Neutrophil (primary cell): Measurements from ENCODE around the gene ELOB.

Experiments
- H3K27ac ChIP-seq: fragments of 200-600 bp; sonication (generic); 2 replicates; pipeline ENCODE4 v1.5.1; 2016; ENCODE audit warnings: mild to moderate bottlenecking, moderate library complexity
- H3K27me3 ChIP-seq: fragments of 200-600 bp; sonication (generic); 2 replicates; pipeline ENCODE4 v1.6.0; 2016; ENCODE audit warnings: mild to moderate bottlenecking
- H3K36me3 ChIP-seq: fragments of 200-600 bp; sonication (generic); 2 replicates; pipeline ENCODE4 v1.5.1; 2017
- H3K4me1 ChIP-seq, 2 experiments: fragments of 200-600 bp in 1 of 2; sonication (generic) in 1 of 2; 1 replicate in 1 of 2; 2 replicates in 1 of 2; pipeline versions ENCODE4 v1.5.1 to v1.6.1; 2013 to 2016; ENCODE audit warnings: low read depth in 1 of 2, low read length in 1 of 2, mild to moderate bottlenecking in 1 of 2, moderate library complexity in 1 of 2; ENCODE audit not compliant: control insufficient read depth in 1 of 2, insufficient read depth in 1 of 2
- H3K4me3 ChIP-seq, 2 experiments: fragments of 200-600 bp in 1 of 2; sonication (generic) in 1 of 2; 1 replicate in 1 of 2; 2 replicates in 1 of 2; pipeline ENCODE4 v1.5.1; 2013 to 2016; ENCODE audit warnings: low read depth in 1 of 2, low read length in 1 of 2, mild to moderate bottlenecking in 1 of 2, moderate library complexity in 1 of 2
- H3K9me3 ChIP-seq: fragments of 200-600 bp; sonication (generic); 2 replicates; pipeline ENCODE4 v1.5.1; 2016
- TF ChIP-seq, protein P1 (sequence below): fragments of 200-600 bp; sonication (generic); IDR thresholded peaks from 2 replicates; pipeline ENCODE4 v1.5.1; 2016; ENCODE audit warnings: antibody characterized with exemption

The ELOB gene

GRCh38 chr16:2822158-2822495 lies 45.0 kb upstream of the ELOB start:
- H3K4me3 ChIP-seq = no peak overlapping the region
- no peaks in the 10 kb centered on the region for H3K9me3 ChIP-seq
- TF ChIP-seq, protein P1, sequence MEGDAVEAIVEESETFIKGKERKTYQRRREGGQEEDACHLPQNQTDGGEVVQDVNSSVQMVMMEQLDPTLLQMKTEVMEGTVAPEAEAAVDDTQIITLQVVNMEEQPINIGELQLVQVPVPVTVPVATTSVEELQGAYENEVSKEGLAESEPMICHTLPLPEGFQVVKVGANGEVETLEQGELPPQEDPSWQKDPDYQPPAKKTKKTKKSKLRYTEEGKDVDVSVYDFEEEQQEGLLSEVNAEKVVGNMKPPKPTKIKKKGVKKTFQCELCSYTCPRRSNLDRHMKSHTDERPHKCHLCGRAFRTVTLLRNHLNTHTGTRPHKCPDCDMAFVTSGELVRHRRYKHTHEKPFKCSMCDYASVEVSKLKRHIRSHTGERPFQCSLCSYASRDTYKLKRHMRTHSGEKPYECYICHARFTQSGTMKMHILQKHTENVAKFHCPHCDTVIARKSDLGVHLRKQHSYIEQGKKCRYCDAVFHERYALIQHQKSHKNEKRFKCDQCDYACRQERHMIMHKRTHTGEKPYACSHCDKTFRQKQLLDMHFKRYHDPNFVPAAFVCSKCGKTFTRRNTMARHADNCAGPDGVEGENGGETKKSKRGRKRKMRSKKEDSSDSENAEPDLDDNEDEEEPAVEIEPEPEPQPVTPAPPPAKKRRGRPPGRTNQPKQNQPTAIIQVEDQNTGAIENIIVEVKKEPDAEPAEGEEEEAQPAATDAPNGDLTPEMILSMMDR = no peak
- H3K36me3 ChIP-seq = no peaks in the 10 kb centered on the region
- no peak overlapping the region for H3K27ac ChIP-seq
- no peaks in the 10 kb centered on the region for H3K4me1 ChIP-seq
- no peaks in the 10 kb centered on the region for H3K27me3 ChIP-seq

DNA sequence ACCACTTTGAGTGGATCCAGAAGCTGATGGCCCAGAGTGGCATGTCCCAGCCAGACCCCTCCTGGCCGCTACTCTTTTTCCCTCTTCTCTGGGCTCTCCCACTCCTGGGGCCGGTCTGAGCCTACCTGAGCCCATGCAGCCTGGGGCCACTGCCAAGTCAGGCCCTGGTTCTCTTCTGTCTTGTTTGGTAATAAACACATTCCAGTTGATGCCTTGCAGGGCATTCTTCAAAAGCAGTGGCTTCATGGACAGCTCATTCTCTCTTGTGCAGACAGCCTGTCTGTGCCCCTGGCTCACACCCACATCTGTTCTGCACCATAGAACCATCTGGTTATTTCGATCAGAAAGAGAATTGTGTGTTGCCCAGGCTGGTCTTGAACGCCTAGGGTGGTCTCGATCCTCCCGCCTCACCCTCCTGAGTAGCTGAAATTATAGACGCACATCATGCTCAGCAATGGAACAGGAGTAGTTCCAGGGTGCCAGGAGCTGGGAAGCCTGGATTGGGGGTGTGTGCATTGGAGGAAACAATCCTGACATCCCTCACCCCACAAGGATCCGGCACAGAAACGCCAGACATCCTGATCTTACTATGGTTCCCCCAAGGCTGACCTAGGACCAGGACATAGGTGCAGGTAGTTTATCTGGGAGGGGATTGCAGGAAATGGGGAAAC lies 44.5 kb upstream of the ELOB start:
- H3K4me3 ChIP-seq = no peak overlapping the region
- H3K4me1 ChIP-seq = no peaks in the 10 kb centered on the region
- no peaks in the 10 kb centered on the region for H3K36me3 ChIP-seq
- TF ChIP-seq, protein P1 = no peak
- no peak overlapping the region for H3K27ac ChIP-seq
- no peaks in the 10 kb centered on the region for H3K27me3 ChIP-seq
- no peaks in the 10 kb centered on the region for H3K9me3 ChIP-seq

- TF ChIP-seq, protein P1 = no peak
- Histone ChIP-seq H3K4me3 (no peak overlapping the region), H3K4me1 (no peaks in the 10 kb centered on the region), H3K9me3 (no peaks in the 10 kb centered on the region), H3K27ac (no peak overlapping the region), H3K36me3 (no peaks in the 10 kb centered on the region), H3K27me3 (no peaks in the 10 kb centered on the region)
Measured at GRCh38 chr16:2820836-2821486, 43.9 kb upstream of the ELOB start.

DNA sequence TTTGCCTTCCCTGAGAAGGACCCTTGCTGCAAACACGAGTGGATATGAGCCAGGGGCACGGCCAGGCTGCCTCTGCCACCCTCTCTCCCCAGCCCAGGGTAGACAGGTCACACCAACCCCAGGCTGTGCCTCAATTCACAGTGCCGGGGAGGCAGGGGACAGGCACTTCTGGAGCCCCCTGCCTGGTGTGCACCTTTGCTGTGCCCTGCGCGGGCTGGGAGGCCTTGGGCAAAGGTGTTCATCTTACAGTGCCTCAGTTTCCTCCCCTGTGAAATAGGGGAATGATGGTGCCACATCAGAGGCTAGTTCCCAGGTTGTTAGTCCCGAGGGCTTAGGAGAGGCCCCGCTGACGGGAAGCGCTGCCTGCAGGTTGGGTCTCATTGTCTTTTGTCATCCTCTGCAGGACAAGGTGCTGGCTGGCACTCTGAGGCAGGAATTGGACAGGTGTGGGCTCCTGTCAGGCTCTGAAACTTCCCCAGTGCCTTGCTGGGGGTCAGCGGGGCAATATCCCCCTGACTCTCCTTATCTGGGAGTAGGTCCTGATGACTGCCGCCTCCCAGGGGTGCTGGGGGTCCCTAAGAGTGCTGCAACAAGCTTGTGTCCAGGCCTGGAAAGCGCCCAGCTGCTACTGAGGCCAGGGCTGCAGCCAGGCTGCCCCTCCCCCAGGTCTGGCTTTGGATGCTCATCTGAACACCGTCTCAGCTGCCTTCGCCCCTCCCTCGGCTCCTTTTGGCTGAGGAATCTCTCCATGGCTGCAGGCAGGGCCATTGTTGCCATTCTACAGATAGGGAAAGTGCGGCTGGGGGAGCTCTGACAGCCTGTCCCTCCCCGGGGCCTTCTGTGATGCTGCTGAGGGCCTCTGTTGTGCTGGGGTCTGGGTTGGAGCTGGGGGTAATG lies 43.1 kb upstream of the ELOB start:
- Histone ChIP-seq H3K9me3 (no peaks in the 10 kb centered on the region), H3K4me1 (no peaks in the 10 kb centered on the region), H3K27ac (no peak overlapping the region), H3K36me3 (no peaks in the 10 kb centered on the region), H3K27me3 (no peaks in the 10 kb centered on the region), H3K4me3 (no peak overlapping the region)
- TF ChIP-seq, protein P1 = no peak

- Histone ChIP-seq H3K9me3 (no peaks in the 10 kb centered on the region), H3K27me3 (no peaks in the 10 kb centered on the region), H3K36me3 (no peaks in the 10 kb centered on the region), H3K4me1 (no peaks in the 10 kb centered on the region), H3K4me3 (no peak overlapping the region), H3K27ac (no peak overlapping the region)
- TF ChIP-seq, protein P1 = no peak
Measured at GRCh38 chr16:2819179-2819938, 42.3 kb upstream of the ELOB start.
